Thoracic aorta (tissue), 2 donors: ENCODE results near the gene CCNL2. TPM values are rescaled to one million over a fixed set of nuclear protein-coding genes. Genes with fewer than 3 reads are reported as not detected.
"Not testable (repeated sequence)": the region's sequence is repeated elsewhere in the genome, so short reads cannot be mapped to it uniquely, and the experiment has no call there.

Experiments used
- ATAC-seq: fragments of 150-250 bp; one replicate; pipeline ENCODE4 v1.8.0; 2017; ENCODE audit warnings: low read depth; ENCODE audit not compliant: insufficient number of reproducible peaks, low FRiP score
- DNase-seq: peaks from one replicate; pipeline ENCODE4 v3.0.0-alpha.2; 2020; ENCODE audit warnings: low spot score
- H3K27ac ChIP-seq, 2 donors: fragments of 200-600 bp; sonication (generic); 1 replicate in 1 of 2; 2 replicates in 1 of 2; pipeline ENCODE4 v1.5.1; 2016; ENCODE audit warnings: mild to moderate bottlenecking in 2 of 2, moderate library complexity in 2 of 2
- H3K27me3 ChIP-seq: fragments of 200-600 bp; sonication (generic); replicated peaks from 2 replicates; pipeline ENCODE4 v1.6.0; 2016; ENCODE audit warnings: mild to moderate bottlenecking; ENCODE audit not compliant: insufficient read depth
- H3K36me3 ChIP-seq: fragments of 200-600 bp; sonication (generic); one replicate; pipeline ENCODE4 v1.5.1; 2016
- H3K4me1 ChIP-seq, 2 donors: fragments of 200-600 bp; sonication (generic); 1 replicate in 1 of 2; 2 replicates in 1 of 2; pipeline versions ENCODE4 v1.5.1 to v1.6.0; 2016; ENCODE audit warnings: low read depth in 2 of 2, mild to moderate bottlenecking in 1 of 2; ENCODE audit not compliant: control insufficient read depth in 1 of 2
- H3K4me3 ChIP-seq: fragments of 200-600 bp; sonication (generic); 2 replicates; pipeline ENCODE4 v1.5.1; 2016; ENCODE audit warnings: mild to moderate bottlenecking
- H3K9me3 ChIP-seq: fragments of 200-600 bp; sonication (generic); 2 replicates; pipeline ENCODE4 v1.5.1; 2016
- total RNA-seq, 2 donors: library from RNA; depleted of rRNA; stranded (reverse); fragments of >200 nt; gene quantifications; one replicate each; pipeline versions ENCODE4 v1.1.0 to v1.2.3, GENCODE V29; 2016
- TF ChIP-seq, protein P1 (sequence below): fragments of 200-600 bp; sonication (generic); IDR thresholded peaks from one replicate; pipeline ENCODE4 v1.5.1; 2019; ENCODE audit warnings: antibody characterized with exemption

CCNL2 gene
- total RNA-seq: 100 to 1,000 TPM; 214 to 313 TPM

DNA sequence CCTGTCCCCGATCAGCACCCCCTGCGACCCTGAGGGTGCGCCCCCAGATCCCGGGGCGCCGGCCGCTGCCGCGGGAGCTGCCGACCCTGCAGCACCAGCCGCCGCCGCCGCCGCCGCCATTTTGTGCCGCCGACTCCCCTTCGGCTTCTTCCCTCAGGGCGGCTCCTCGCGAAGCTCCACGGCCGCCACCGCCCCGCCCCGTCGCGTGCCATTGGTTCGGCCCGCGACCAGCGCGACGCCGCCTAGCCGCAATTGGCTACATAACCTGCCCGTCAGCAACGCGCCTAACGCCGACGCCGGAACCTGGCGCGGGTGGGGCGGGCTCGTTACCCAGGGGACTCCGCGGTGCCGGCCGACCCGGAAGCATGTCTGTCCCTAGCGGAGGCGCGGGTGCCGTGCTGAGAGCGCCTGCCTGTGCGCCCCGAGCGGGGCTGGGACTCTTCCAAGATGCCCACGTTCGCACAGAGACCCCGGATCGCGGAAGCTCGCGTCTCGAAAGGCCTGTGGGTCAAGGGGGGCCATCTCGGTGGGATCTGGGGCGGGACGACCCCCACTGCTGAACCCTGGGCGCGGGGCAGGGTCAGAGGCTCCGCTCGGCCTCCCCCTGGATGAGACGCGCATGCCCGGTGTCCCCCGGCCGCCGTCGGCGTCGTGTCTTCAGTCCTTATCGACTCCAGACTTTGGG lies at the start of gene CCNL2:
CCNL2 (minus strand) TSS at position 149 of the 685 bp plus-strand sequence; CDS start at position 120, 29 bp downstream.
- Histone ChIP-seq H3K36me3 (peaks cover 55% of the 10 kb centered on the region), H3K4me3 (peak within 1 kb of the TSS; percentile 94), H3K27ac (peak within 1 kb of the TSS; percentile 86 to 87), H3K27me3 (no peaks in the 10 kb centered on the region), H3K9me3 (no peaks in the 10 kb centered on the region), H3K4me1 (peaks cover 20 to 35% of the 10 kb centered on the region in 2 donors)
- TF ChIP-seq, protein P1, sequence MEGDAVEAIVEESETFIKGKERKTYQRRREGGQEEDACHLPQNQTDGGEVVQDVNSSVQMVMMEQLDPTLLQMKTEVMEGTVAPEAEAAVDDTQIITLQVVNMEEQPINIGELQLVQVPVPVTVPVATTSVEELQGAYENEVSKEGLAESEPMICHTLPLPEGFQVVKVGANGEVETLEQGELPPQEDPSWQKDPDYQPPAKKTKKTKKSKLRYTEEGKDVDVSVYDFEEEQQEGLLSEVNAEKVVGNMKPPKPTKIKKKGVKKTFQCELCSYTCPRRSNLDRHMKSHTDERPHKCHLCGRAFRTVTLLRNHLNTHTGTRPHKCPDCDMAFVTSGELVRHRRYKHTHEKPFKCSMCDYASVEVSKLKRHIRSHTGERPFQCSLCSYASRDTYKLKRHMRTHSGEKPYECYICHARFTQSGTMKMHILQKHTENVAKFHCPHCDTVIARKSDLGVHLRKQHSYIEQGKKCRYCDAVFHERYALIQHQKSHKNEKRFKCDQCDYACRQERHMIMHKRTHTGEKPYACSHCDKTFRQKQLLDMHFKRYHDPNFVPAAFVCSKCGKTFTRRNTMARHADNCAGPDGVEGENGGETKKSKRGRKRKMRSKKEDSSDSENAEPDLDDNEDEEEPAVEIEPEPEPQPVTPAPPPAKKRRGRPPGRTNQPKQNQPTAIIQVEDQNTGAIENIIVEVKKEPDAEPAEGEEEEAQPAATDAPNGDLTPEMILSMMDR: peak; percentile 77
- peak; percentile 95 for ATAC-seq
- DNase-seq: peak; percentile 87

DNA sequence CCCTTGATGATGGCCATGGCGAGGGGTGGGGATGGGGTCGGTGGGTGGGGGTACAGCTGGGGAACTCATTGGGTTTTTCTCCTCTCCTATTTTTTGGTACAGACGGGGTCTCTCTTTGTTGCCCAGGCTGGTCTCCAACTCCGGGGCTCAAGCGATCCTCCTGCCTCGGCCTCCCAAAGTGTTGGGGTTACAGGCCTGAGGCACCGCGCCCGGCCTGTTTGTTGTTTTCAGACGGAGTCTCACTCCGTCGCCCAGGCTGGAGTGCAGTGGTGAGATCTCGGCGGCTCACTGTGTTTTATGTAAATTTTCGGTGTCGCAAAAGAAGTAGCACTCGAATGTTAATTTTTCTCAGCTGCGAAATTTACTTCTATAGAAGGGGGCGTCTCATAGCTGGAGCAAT lies 47.5 kb upstream of the CCNL2 start:
- not testable (repeated sequence) for H3K27ac ChIP-seq, H3K4me1 ChIP-seq, H3K4me3 ChIP-seq, DNase-seq, H3K27me3 ChIP-seq, H3K36me3 ChIP-seq, H3K9me3 ChIP-seq, ATAC-seq

DNA sequence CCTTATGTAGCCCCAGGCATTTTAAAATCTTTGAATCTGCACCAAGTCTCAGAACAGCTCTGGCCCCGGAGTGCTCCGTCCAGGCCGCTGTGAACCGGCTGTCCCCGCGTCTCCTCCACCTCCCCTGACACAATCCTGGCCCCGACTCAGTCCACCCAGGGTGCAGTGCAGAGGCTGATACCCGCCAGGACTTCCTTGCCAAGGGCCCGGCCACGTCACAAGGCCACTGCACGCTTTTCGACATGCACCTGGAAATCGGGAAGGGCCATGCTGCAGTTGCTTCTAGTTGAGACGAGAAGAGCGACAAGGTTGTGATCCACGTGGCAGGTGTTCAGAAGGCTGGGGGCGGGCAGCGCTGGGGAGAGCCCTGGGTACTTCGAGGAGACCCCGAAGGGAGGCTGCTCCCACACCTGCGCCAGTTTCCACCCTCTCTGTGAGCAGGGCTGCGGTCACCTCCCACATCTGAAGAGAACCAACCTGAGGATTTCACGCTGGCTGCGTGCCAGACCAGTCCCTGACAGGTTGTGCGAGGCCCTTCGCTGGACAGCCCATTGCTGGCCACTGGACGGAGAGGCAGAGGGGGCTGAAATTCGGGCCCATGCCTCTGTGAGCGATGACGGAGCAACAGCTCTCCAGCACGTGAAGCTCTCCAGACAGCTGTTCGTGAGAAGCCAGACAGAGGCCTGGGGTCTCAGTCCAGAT lies 43.1 kb upstream of the CCNL2 start:
- Histone ChIP-seq H3K9me3 (no peaks in the 10 kb centered on the region), H3K36me3 (no peaks in the 10 kb centered on the region), H3K4me1 (peaks cover 0 to 2% of the 10 kb centered on the region in 2 donors), H3K4me3 (no peak overlapping the region), H3K27me3 (no peaks in the 10 kb centered on the region), H3K27ac (no peak overlapping the region)
- ATAC-seq (no peak), DNase-seq (no peak)
- TF ChIP-seq, protein P1: no peak

DNA sequence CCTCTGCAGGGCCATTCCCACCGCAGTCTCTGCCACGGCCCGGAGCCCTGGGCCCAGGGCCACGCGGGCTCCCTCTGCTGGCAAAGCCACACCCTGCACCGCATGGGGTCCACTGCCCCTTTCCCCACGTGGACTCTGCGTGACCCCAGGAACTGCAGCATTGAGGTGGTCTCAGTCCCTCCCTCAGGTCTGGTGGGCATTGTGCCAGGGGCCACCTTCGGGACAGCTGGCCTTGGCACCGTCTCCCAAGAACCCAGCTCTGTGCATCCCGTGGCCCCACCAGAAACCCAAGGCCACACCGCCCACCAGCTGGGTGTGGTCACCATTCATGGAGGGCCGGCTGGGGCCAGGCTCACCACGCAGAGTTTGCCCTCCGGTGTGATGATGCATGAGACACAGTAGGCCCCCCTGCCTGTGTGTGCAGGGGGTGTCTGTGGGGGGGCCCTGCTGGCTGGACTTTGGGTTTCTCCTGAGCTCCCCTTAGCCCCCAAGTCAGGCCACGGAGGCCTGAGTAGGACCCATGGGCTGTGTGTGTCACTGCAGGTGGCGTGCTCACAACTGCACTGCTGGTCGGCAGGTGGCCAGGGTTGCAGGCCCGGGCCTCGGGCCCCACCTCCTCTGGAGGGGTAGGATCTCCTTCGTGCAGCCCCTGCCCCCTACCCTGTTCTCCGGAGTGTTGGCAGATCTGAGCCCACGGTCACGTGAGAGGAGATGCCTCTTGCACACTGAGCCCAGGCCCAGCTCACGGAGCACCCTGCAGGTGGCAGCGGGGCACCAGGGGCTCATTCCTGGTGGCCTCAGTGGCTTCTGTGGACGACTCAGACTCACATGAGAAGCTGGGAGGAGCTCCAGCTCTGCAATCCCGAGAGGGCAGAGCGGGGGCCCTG lies 42.1 kb upstream of the CCNL2 start:
- TF ChIP-seq, protein P1: peak; percentile 75
- ATAC-seq (no peak), DNase-seq (no peak)
- Histone ChIP-seq H3K27ac (no peak overlapping the region), H3K4me1 (peaks cover under 1 to 9% of the 10 kb centered on the region in 2 donors), H3K27me3 (no peaks in the 10 kb centered on the region), H3K36me3 (no peaks in the 10 kb centered on the region), H3K9me3 (no peaks in the 10 kb centered on the region), H3K4me3 (no peak overlapping the region)

DNA sequence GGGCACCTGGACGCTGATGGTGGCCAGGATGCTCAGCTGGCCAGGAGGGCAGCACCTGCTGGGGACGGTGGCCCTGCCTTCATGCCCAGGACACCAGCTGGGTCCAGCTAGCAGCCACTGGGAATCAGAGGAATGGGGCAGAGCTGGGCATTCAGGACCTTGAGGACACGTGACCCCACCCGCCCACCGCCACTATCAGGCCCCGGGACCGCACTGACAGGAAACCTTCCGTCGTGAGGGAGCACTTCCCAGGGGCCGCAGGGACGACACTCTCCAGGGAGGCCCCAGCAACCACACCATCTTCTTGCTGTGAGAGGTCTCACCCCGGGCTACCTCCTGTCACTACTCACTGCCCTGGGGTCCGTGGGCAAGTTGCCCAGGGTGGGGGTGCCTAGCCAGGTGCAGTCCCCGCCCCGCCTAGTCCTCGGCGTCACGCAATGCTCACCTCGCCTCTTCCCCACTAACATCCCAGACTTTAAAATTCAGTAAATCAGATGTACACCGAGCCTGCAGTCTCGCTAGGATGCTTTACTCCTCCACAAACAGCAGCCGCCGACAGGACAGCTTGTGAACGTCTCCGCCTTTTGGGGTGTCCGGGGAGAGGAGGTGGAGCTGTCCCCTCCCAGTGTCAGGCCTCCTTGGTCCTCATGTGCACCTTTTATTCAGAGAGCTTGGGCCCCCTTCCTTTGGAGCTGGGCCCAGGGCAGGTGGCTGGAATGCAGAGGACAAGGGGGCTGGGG lies 41.3 kb upstream of the CCNL2 start:
- no peak overlapping the region for H3K4me3 ChIP-seq
- H3K4me1 ChIP-seq: peaks cover 4 to 14% of the 10 kb centered on the region in 2 donors
- no peaks in the 10 kb centered on the region for H3K27me3 ChIP-seq
- H3K27ac ChIP-seq: no peak overlapping the region
- H3K36me3 ChIP-seq: no peaks in the 10 kb centered on the region
- DNase-seq: no peak
- no peak for ATAC-seq
- no peaks in the 10 kb centered on the region for H3K9me3 ChIP-seq
- TF ChIP-seq, protein P1: no peak
